SH-SY5Y (cell line): Measurements from ENCODE around the gene SETMAR.

ENCODE experiments used
- GATA2 ChIP-seq: IDR thresholded peaks from 2 replicates; pipeline ENCODE4 v1.6.1; 2011; ENCODE audit warnings: mild to moderate bottlenecking, low read depth, low read length
- GATA3 ChIP-seq: IDR thresholded peaks from 2 replicates; pipeline ENCODE4 v1.6.1; 2011; ENCODE audit warnings: low read depth, mild to moderate bottlenecking, low read length, moderate library complexity

Gene SETMAR

GRCh38 chr3:4303187-4304123 lies at the start of gene SETMAR:
TSS of gene SETMAR (plus strand) at chr3:4303369. CDS start at chr3:4303371, 2 bp downstream.
- TF ChIP-seq GATA3, result no peak
- TF ChIP-seq GATA2, result no peak

- TF ChIP-seq GATA3 (no peak), GATA2 (no peak)
Measured at GRCh38 chr3:4261406-4261805, 41.8 kb upstream of the SETMAR start.

DNA sequence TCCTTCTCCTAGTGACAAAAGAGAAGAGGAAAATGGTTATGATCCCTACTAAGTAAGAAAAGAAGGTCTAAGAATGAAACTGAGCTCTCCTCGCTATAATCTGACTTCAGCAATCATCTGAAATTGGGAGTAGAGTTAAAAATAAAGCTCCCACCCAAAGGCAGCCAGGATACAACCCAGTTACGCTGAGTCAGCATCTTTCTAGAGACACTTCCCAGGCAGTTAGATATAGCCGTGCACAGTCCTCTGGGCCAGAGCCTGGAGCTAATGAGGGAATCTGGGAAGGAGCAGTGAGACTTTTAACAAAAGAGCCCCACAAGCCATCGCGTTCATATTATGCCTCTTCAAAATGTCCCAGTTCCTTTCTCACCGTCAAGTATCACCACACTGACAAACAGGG lies 39.1 kb upstream of the SETMAR start:
- no peak for TF ChIP-seq GATA2
- TF ChIP-seq GATA3, result no peak

GRCh38 chr3:4270720-4271119 lies 32.4 kb upstream of the SETMAR start:
- TF ChIP-seq GATA3 (no peak), GATA2 (no peak)

DNA sequence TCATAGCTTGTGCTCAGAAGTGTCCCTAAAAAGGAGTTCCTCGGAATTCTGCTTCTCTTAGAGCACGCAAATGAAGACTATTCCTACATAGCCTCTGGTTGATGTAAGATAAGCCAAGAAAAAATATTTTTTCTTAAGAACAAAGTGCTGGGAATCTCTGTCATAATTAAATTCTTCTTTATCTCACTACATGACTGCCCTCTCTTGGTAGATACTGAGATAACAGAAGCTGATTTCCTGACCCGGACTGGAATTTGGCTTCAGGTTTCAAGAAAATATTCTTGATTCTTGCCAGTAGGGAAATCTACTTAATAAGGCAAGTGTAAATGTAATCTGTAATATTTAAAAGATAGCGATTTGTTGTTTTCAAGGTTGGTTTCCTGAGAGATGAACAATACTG lies 31.3 kb upstream of the SETMAR start:
- TF ChIP-seq GATA2, result no peak
- TF ChIP-seq GATA3, result no peak

GRCh38 chr3:4279516-4280105 lies 23.6 kb upstream of the SETMAR start:
- TF ChIP-seq GATA3 (no peak), GATA2 (no peak)

- no peak for TF ChIP-seq GATA2
- no peak for TF ChIP-seq GATA3
Measured at GRCh38 chr3:4281991-4282390, 21.2 kb upstream of the SETMAR start.

- TF ChIP-seq GATA3 (no peak), GATA2 (no peak)
Measured at GRCh38 chr3:4284865-4285264, 18.3 kb upstream of the SETMAR start.

- TF ChIP-seq GATA2, result no peak
- no peak for TF ChIP-seq GATA3
Measured at GRCh38 chr3:4289044-4289443, 14.1 kb upstream of the SETMAR start.

DNA sequence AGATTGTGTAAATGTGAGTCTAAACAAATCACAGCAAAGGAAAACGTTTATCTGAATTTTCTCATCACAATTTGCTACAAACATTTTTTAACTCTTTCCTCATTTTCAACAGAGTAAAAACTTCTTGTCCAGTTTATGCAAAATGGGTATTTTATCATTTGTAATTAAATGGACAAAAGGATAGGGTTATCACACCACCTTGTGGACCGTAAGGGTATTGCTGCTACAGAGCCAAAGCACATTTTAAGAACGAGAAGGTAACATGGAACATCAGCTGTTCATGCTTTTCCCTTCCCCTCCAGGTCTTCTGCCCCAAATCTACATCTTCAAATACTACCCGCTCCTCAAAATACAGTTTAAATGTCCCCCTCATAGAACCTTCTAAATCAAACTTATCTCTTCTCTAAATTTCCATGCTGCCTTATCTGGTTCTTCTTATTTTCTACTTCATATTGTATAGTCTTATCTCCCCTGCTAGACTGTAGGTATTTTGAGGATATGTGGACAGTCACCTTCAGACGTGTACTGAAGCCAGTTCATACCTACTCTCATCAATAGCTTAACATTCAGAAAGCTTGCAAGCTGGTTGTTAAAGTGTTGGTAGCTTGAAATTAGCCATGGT lies 12.8 kb upstream of the SETMAR start:
- no peak for TF ChIP-seq GATA2
- no peak for TF ChIP-seq GATA3

- TF ChIP-seq GATA2 (no peak), GATA3 (no peak)
Measured at GRCh38 chr3:4292301-4292700, 10.9 kb upstream of the SETMAR start.

GRCh38 chr3:4294616-4295327 lies 8.4 kb upstream of the SETMAR start:
- TF ChIP-seq GATA2, result no peak
- no peak for TF ChIP-seq GATA3

- TF ChIP-seq GATA3 (no peak), GATA2 (no peak)
Measured at GRCh38 chr3:4297486-4297885, 5.7 kb upstream of the SETMAR start.

- TF ChIP-seq GATA3, result no peak
- TF ChIP-seq GATA2, result no peak
Measured at GRCh38 chr3:4302747-4303146, 422 bp upstream of the SETMAR start.

DNA sequence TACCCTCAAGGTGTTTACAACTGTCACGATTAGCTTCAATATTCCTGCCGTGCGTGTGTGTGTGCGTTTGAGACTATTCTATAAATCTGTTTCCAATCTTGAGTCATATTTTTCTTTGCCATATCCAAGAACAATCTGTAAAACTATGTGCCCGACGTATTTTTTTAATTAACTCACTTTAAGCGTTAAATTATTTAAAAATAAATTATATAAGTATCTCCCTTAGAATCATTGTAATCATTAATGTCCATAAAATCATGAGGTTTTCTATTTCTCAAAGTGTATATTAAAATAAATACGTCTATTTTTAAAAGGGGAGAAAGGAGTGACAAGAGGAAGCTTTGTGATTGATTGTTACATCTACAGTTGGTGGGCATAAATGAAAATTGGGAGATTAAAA lies 2.9 kb downstream of the SETMAR start:
- TF ChIP-seq GATA3 (no peak), GATA2 (no peak)
